SJSA1 (cell line): Measurements from ENCODE around the gene JARID2. TPM values are rescaled to one million over a fixed set of nuclear protein-coding genes. Genes with fewer than 3 reads are reported as not detected.
"Not testable (repeated sequence)": the region's sequence is repeated elsewhere in the genome, so short reads cannot be mapped to it uniquely, and the experiment has no call there.

Experiments used
- DNase-seq, 2 experiments: peaks; one replicate each; pipeline ENCODE4 v3.0.0-alpha.2; 2015 to 2020; ENCODE audit warnings: low spot score in 2 of 2, low read depth in 1 of 2
- H3K27ac ChIP-seq: fragments of 250-450 bp; sonication (Bioruptor Pico); 2 replicates; pipeline ENCODE4 v1.5.1; 2020; ENCODE audit warnings: mild to moderate bottlenecking, moderate library complexity
- H3K27me3 ChIP-seq: fragments of 250-450 bp; sonication (Bioruptor Pico); replicated peaks from 2 replicates; pipeline ENCODE4 v1.5.1; 2020; ENCODE audit warnings: mild to moderate bottlenecking, moderate library complexity
- H3K36me3 ChIP-seq: fragments of 250-450 bp; sonication (Bioruptor Pico); 2 replicates; pipeline ENCODE4 v1.5.1; 2020; ENCODE audit warnings: mild to moderate bottlenecking
- H3K4me1 ChIP-seq: fragments of 250-450 bp; sonication (Bioruptor Pico); replicated peaks from 2 replicates; pipeline ENCODE4 v1.6.1; 2021; ENCODE audit warnings: mild to moderate bottlenecking
- H3K4me3 ChIP-seq: fragments of 250-450 bp; sonication (Bioruptor Pico); 2 replicates; pipeline ENCODE4 v1.5.1; 2020; ENCODE audit warnings: mild to moderate bottlenecking
- H3K9me3 ChIP-seq: fragments of 250-450 bp; sonication (Bioruptor Pico); replicated peaks from 2 replicates; pipeline ENCODE4 v1.5.1; 2020; ENCODE audit warnings: mild to moderate bottlenecking
- total RNA-seq: library from RNA; depleted of rRNA; stranded (reverse); fragments of >200 nt; shearing (Covaris generic); gene quantifications from 2 replicates; pipeline ENCODE4 v1.2.3, GENCODE V29; 2014

JARID2 gene
- total RNA-seq, 1 experiment from 2014 or later = 7.0 TPM

GRCh38 chr6:15536198-15536955 lies 290.5 kb downstream of the JARID2 start:
- Histone ChIP-seq H3K27me3 (no peaks in the 10 kb centered on the region), H3K36me3 (no peaks in the 10 kb centered on the region; the same call in 1 of the 2 replicates), H3K27ac (no peak overlapping the region), H3K9me3 (no peaks in the 10 kb centered on the region), H3K4me1 (no peaks in the 10 kb centered on the region), H3K4me3 (no peak overlapping the region)
- no peak for DNase-seq

GRCh38 chr6:15538106-15538505 lies 292.2 kb downstream of the JARID2 start:
- DNase-seq = no peak
- Histone ChIP-seq H3K27ac (no peak overlapping the region), H3K4me3 (no peak overlapping the region), H3K9me3 (no peaks in the 10 kb centered on the region), H3K4me1 (no peaks in the 10 kb centered on the region), H3K27me3 (no peaks in the 10 kb centered on the region), H3K36me3 (no peaks in the 10 kb centered on the region)

- Histone ChIP-seq H3K4me3 (no peak overlapping the region), H3K9me3 (no peaks in the 10 kb centered on the region), H3K27ac (no peak overlapping the region), H3K4me1 (no peaks in the 10 kb centered on the region), H3K36me3 (no peaks in the 10 kb centered on the region), H3K27me3 (no peaks in the 10 kb centered on the region)
- no peak for DNase-seq
These were observed 293.1 kb downstream of the JARID2 start for GRCh38 chr6:15538766-15539495.

GRCh38 chr6:15539722-15540270 lies 293.9 kb downstream of the JARID2 start:
- Histone ChIP-seq H3K4me1 (no peaks in the 10 kb centered on the region), H3K27me3 (no peaks in the 10 kb centered on the region), H3K4me3 (no peak overlapping the region), H3K36me3 (no peaks in the 10 kb centered on the region), H3K27ac (no peak overlapping the region), H3K9me3 (no peaks in the 10 kb centered on the region)
- no peak for DNase-seq

GRCh38 chr6:15543332-15543917 lies 297.6 kb downstream of the JARID2 start:
- not testable (repeated sequence) for H3K27ac ChIP-seq, H3K4me1 ChIP-seq, H3K9me3 ChIP-seq, DNase-seq, H3K27me3 ChIP-seq, H3K36me3 ChIP-seq, H3K4me3 ChIP-seq

GRCh38 chr6:15544321-15544900 lies 298.5 kb downstream of the JARID2 start:
- H3K27ac ChIP-seq = no peak overlapping the region
- H3K9me3 ChIP-seq = no peaks in the 10 kb centered on the region
- H3K4me1 ChIP-seq = no peaks in the 10 kb centered on the region
- DNase-seq = no peak
- H3K4me3 ChIP-seq = no peak overlapping the region
- no peaks in the 10 kb centered on the region for H3K27me3 ChIP-seq
- no peaks in the 10 kb centered on the region for H3K36me3 ChIP-seq

- DNase-seq = no peak
- Histone ChIP-seq H3K27ac (no peak overlapping the region), H3K4me1 (no peaks in the 10 kb centered on the region)
These were observed 300.7 kb downstream of the JARID2 start for GRCh38 chr6:15546591-15546990.

GRCh38 chr6:15547400-15547799 lies 301.5 kb downstream of the JARID2 start:
- H3K36me3 ChIP-seq = no peaks in the 10 kb centered on the region
- no peaks in the 10 kb centered on the region for H3K27me3 ChIP-seq
- H3K9me3 ChIP-seq = no peaks in the 10 kb centered on the region
- no peak overlapping the region for H3K27ac ChIP-seq
- H3K4me3 ChIP-seq = no peak overlapping the region
- H3K4me1 ChIP-seq = no peaks in the 10 kb centered on the region
- DNase-seq = no peak

More at GRCh38 chr6:15546591-15546990, 300.7 kb downstream of the JARID2 start:
- Histone ChIP-seq H3K4me3 (no peak overlapping the region), H3K27me3 (no peaks in the 10 kb centered on the region), H3K9me3 (no peaks in the 10 kb centered on the region), H3K36me3 (no peaks in the 10 kb centered on the region)

- no peaks in the 10 kb centered on the region for H3K36me3 ChIP-seq
These were observed 303.5 kb downstream of the JARID2 start for GRCh38 chr6:15549371-15549770.

GRCh38 chr6:15550546-15551123 lies 304.8 kb downstream of the JARID2 start:
- Histone ChIP-seq H3K9me3 (no peaks in the 10 kb centered on the region), H3K36me3 (no peaks in the 10 kb centered on the region), H3K27me3 (no peaks in the 10 kb centered on the region), H3K4me3 (no peak overlapping the region), H3K4me1 (no peaks in the 10 kb centered on the region), H3K27ac (no peak overlapping the region)
- DNase-seq = no peak

More at GRCh38 chr6:15549371-15549770, 303.5 kb downstream of the JARID2 start:
- Histone ChIP-seq H3K4me1 (no peaks in the 10 kb centered on the region), H3K9me3 (no peaks in the 10 kb centered on the region), H3K27me3 (no peaks in the 10 kb centered on the region), H3K4me3 (no peak overlapping the region), H3K27ac (no peak overlapping the region)
- no peak for DNase-seq

- Histone ChIP-seq H3K4me3 (no peak overlapping the region), H3K9me3 (no peaks in the 10 kb centered on the region), H3K4me1 (no peaks in the 10 kb centered on the region), H3K27ac (no peak overlapping the region), H3K27me3 (no peaks in the 10 kb centered on the region), H3K36me3 (no peaks in the 10 kb centered on the region)
- DNase-seq = no peak
These were observed 305.4 kb downstream of the JARID2 start for GRCh38 chr6:15551262-15551661.

- H3K4me3 ChIP-seq = no peak overlapping the region
- H3K27me3 ChIP-seq = no peaks in the 10 kb centered on the region
- H3K36me3 ChIP-seq = no peaks in the 10 kb centered on the region
- DNase-seq = no peak
- H3K27ac ChIP-seq = no peak overlapping the region
- no peaks in the 10 kb centered on the region for H3K9me3 ChIP-seq
- H3K4me1 ChIP-seq = no peaks in the 10 kb centered on the region
These were observed 305.9 kb downstream of the JARID2 start for GRCh38 chr6:15551798-15552197.

- H3K4me3 ChIP-seq = no peak overlapping the region
- H3K27ac ChIP-seq = no peak overlapping the region
- H3K27me3 ChIP-seq = no peaks in the 10 kb centered on the region
- H3K36me3 ChIP-seq = no peaks in the 10 kb centered on the region
- no peaks in the 10 kb centered on the region for H3K9me3 ChIP-seq
- DNase-seq = no peak
- no peaks in the 10 kb centered on the region for H3K4me1 ChIP-seq
These were observed 307.2 kb downstream of the JARID2 start for GRCh38 chr6:15553031-15553430.
